GM19240 (cell line): ENCODE measurements around the gene TMEM204.

Source experiments
- DNase-seq: peaks from one replicate; pipeline ENCODE4 v3.0.0; 2011; ENCODE audit warnings: low spot score; ENCODE audit not compliant: insufficient read length

TMEM204 gene

GRCh38 chr16:1499756-1500464 is 33.6 kb upstream of the TMEM204 start:
- no peak for DNase-seq

- no peak for DNase-seq
These were observed 32.9 kb upstream of the TMEM204 start for GRCh38 chr16:1500465-1501150.

GRCh38 chr16:1501630-1502029 is 31.8 kb upstream of the TMEM204 start:
- DNase-seq: no peak

GRCh38 chr16:1502092-1503004 is 31.1 kb upstream of the TMEM204 start:
- DNase-seq: no peak

- no peak for DNase-seq
These were observed 30.1 kb upstream of the TMEM204 start for GRCh38 chr16:1503110-1503955.

- no peak for DNase-seq
These were observed 28.2 kb upstream of the TMEM204 start for GRCh38 chr16:1505073-1505844.

- DNase-seq: no peak
These were observed 27.6 kb upstream of the TMEM204 start for GRCh38 chr16:1505912-1506311.

GRCh38 chr16:1506494-1507213 is 26.8 kb upstream of the TMEM204 start:
- no peak for DNase-seq

GRCh38 chr16:1508494-1509187 is 24.8 kb upstream of the TMEM204 start:
- DNase-seq: no peak

GRCh38 chr16:1509307-1510221 is 23.9 kb upstream of the TMEM204 start:
- DNase-seq: no peak

- no peak for DNase-seq
These were observed 23.2 kb upstream of the TMEM204 start for GRCh38 chr16:1510272-1510671.

GRCh38 chr16:1510941-1511351 is 22.5 kb upstream of the TMEM204 start:
- DNase-seq: no peak

- DNase-seq: no peak
These were observed 21.6 kb upstream of the TMEM204 start for GRCh38 chr16:1511662-1512569.

- DNase-seq: no peak
These were observed 20.7 kb upstream of the TMEM204 start for GRCh38 chr16:1512774-1513173.

- DNase-seq: no peak
These were observed 19.0 kb upstream of the TMEM204 start for GRCh38 chr16:1514507-1514906.

GRCh38 chr16:1518626-1519135 is 14.8 kb upstream of the TMEM204 start:
- DNase-seq: no peak

- DNase-seq: no peak
These were observed 13.6 kb upstream of the TMEM204 start for GRCh38 chr16:1519831-1520230.
